ENCODE results near the gene MRAS. TPM values are rescaled to one million over a fixed set of nuclear protein-coding genes. Genes with fewer than 3 reads are reported as not detected.
A peak's percentile ranks its signal among the peaks of the same experiment; 100 is the strongest.
"Not testable (repeated sequence)": the region's sequence is repeated elsewhere in the genome, so short reads cannot be mapped to it uniquely, and the experiment has no call there.

Gene MRAS
- total and polyA plus RNA-seq, 5 donors from 2014 or later, result not detected

- Mint-ChIP-seq H3K36me3 (no peaks in the 10 kb centered on the region), H3K4me3 (no peak overlapping the region), H3K27me3 (peaks cover 15% of the 10 kb centered on the region), H3K4me1 (no peaks in the 10 kb centered on the region), H3K27ac (no peak overlapping the region), H3K9me3 (peaks cover 0 to 5% (median 1%) of the 10 kb centered on the region in 7 donors)
- Histone ChIP-seq H3K4me1 (ENCODE audit: control insufficient read depth, insufficient read depth, low read length, poor library complexity, severe bottlenecking) (no peaks in the 10 kb centered on the region), H3K4me3 (ENCODE audit: low read depth, low read length) (no peak overlapping the region), H3K27me3 (ENCODE audit: control insufficient read depth, insufficient read depth, low read length) (peaks cover 2% of the 10 kb centered on the region), H3K36me3 (ENCODE audit: control insufficient read depth, insufficient read depth, low read length) (no peaks in the 10 kb centered on the region), H3K27ac (ENCODE audit: insufficient read depth, low read length, poor library complexity, severe bottlenecking) (no peak overlapping the region), H3K9me3 (ENCODE audit: control insufficient read depth in 2 of 2, low read length in 2 of 2) (no peaks in the 10 kb centered on the region)
- DNase-seq (peak in 1 of 3 donors; percentile 9), ATAC-seq (ENCODE audit: low read depth in 2 of 2) (peak in 1 of 2 donors; percentile 35)
These were observed 22.9 kb downstream of the MRAS start for GRCh38 chr3:138371070-138371965.

GRCh38 chr3:138373087-138373735, 24.8 kb downstream of the MRAS start:
- Histone ChIP-seq H3K27me3 (ENCODE audit: control insufficient read depth, insufficient read depth, low read length) (peaks cover 2% of the 10 kb centered on the region), H3K36me3 (ENCODE audit: control insufficient read depth, insufficient read depth, low read length) (no peaks in the 10 kb centered on the region), H3K9me3 (ENCODE audit: control insufficient read depth in 2 of 2, low read length in 2 of 2) (no peaks in the 10 kb centered on the region), H3K27ac (ENCODE audit: insufficient read depth, low read length, poor library complexity, severe bottlenecking) (no peak overlapping the region), H3K4me3 (ENCODE audit: low read depth, low read length) (no peak overlapping the region), H3K4me1 (ENCODE audit: control insufficient read depth, insufficient read depth, low read length, poor library complexity, severe bottlenecking) (no peaks in the 10 kb centered on the region)
- Mint-ChIP-seq H3K9me3 (peaks cover 0 to 5% (median 1%) of the 10 kb centered on the region in 7 donors), H3K36me3 (no peaks in the 10 kb centered on the region), H3K4me3 (no peak overlapping the region), H3K27ac (no peak overlapping the region), H3K4me1 (no peaks in the 10 kb centered on the region), H3K27me3 (peaks cover 11% of the 10 kb centered on the region)
- DNase-seq (no peak), ATAC-seq (ENCODE audit: low read depth in 2 of 2) (no peak)

GRCh38 chr3:138373736-138374094, 25.3 kb downstream of the MRAS start:
- peaks cover 0 to 5% (median 1%) of the 10 kb centered on the region in 7 donors for H3K9me3 Mint-ChIP-seq
- ATAC-seq (ENCODE audit: low read depth in 2 of 2), result no peak
- no peak overlapping the region for H3K27ac Mint-ChIP-seq

DNA sequence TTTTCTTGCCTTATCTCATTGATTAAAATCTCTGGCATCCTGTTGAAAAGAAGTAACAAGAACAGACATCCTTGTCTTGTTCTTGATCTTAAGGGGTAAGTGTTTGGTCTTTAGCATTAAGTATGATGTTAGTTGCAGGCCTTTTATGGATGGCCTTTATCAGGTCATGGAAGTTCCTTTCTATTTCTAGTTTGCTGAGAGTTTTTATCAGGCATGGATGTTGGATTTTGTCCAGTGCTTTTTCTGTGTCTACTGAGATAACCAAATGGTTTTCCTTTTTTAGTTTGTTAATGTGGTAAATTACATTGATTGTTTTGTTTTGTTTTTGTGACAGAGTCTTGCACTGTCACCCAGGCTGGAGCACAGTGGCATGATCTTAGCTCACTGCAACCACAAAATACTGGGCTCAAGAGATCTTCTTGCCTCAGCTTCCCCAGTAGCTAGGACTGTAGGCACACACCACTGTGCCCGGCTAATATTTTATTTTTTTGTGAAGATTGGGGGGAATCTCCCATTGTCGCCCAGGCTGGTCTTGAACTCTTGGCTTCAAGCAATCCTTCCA, 26.3 kb downstream of the MRAS start:
- H3K9me3 Mint-ChIP-seq, result peaks cover 0 to 5% (median 1%) of the 10 kb centered on the region in 7 donors
- peaks cover 8% of the 10 kb centered on the region for H3K27me3 Mint-ChIP-seq
- no peaks in the 10 kb centered on the region for H3K4me1 Mint-ChIP-seq
- ATAC-seq (ENCODE audit: low read depth in 2 of 2) (no peak), DNase-seq (no peak)
- Histone ChIP-seq H3K36me3 (ENCODE audit: control insufficient read depth, insufficient read depth, low read length) (no peaks in the 10 kb centered on the region), H3K27ac (ENCODE audit: insufficient read depth, low read length, poor library complexity, severe bottlenecking) (no peak overlapping the region), H3K9me3 (ENCODE audit: control insufficient read depth in 2 of 2, low read length in 2 of 2) (no peaks in the 10 kb centered on the region), H3K27me3 (ENCODE audit: control insufficient read depth, insufficient read depth, low read length) (peaks cover 2% of the 10 kb centered on the region), H3K4me3 (ENCODE audit: low read depth, low read length) (no peak overlapping the region), H3K4me1 (ENCODE audit: control insufficient read depth, insufficient read depth, low read length, poor library complexity, severe bottlenecking) (no peaks in the 10 kb centered on the region)
- H3K4me3 Mint-ChIP-seq, result no peak overlapping the region
- no peak overlapping the region for H3K27ac Mint-ChIP-seq
- no peaks in the 10 kb centered on the region for H3K36me3 Mint-ChIP-seq

More at GRCh38 chr3:138373736-138374094, 25.3 kb downstream of the MRAS start:
- no peaks in the 10 kb centered on the region for H3K4me1 ChIP-seq (ENCODE audit: control insufficient read depth, insufficient read depth, low read length, poor library complexity, severe bottlenecking)
- H3K4me3 ChIP-seq (ENCODE audit: low read depth, low read length), result no peak overlapping the region
- Mint-ChIP-seq H3K27me3 (peaks cover 10% of the 10 kb centered on the region), H3K4me1 (no peaks in the 10 kb centered on the region), H3K4me3 (no peak overlapping the region), H3K36me3 (no peaks in the 10 kb centered on the region)
- no peak overlapping the region for H3K27ac ChIP-seq (ENCODE audit: insufficient read depth, low read length, poor library complexity, severe bottlenecking)
- H3K27me3 ChIP-seq (ENCODE audit: control insufficient read depth, insufficient read depth, low read length), result peaks cover 2% of the 10 kb centered on the region
- DNase-seq, result no peak
- no peaks in the 10 kb centered on the region for H3K36me3 ChIP-seq (ENCODE audit: control insufficient read depth, insufficient read depth, low read length)
- H3K9me3 ChIP-seq (ENCODE audit: control insufficient read depth in 2 of 2, low read length in 2 of 2), result no peaks in the 10 kb centered on the region

DNA sequence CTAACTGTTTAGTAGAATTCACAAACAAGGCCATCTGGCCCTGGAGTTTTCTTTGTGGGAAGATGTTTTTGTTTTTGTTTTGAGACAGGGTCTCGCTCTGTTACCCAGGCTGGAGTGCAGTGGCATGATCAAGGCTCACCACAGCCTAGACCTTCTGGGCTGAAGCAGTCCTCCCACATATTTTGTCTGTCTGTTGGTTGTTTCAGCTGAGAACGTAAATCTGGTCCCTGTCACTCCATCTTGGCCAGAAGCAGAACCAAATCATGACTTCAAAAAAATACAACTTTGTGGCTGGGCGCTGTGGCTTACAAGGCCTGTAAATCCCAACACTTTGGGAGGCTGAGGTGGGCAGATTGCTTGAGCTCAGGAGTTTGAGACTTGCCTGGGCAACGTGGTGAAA, 27.1 kb downstream of the MRAS start:
- DNase-seq, result no peak
- H3K9me3 ChIP-seq (ENCODE audit: control insufficient read depth in 2 of 2, low read length in 2 of 2), result no peaks in the 10 kb centered on the region
- H3K36me3 ChIP-seq (ENCODE audit: control insufficient read depth, insufficient read depth, low read length), result no peaks in the 10 kb centered on the region
- H3K4me3 ChIP-seq (ENCODE audit: low read depth, low read length), result no peak overlapping the region
- H3K27ac Mint-ChIP-seq, result no peak overlapping the region
- peaks cover 0 to 4% (median 1%) of the 10 kb centered on the region in 7 donors for H3K9me3 Mint-ChIP-seq
- H3K4me3 Mint-ChIP-seq, result no peak overlapping the region
- H3K4me1 ChIP-seq (ENCODE audit: control insufficient read depth, insufficient read depth, low read length, poor library complexity, severe bottlenecking), result no peaks in the 10 kb centered on the region
- peaks cover 2% of the 10 kb centered on the region for H3K27me3 ChIP-seq (ENCODE audit: control insufficient read depth, insufficient read depth, low read length)
- no peak for ATAC-seq (ENCODE audit: low read depth in 2 of 2)
- H3K27me3 Mint-ChIP-seq, result peaks cover 8% of the 10 kb centered on the region
- no peaks in the 10 kb centered on the region for H3K36me3 Mint-ChIP-seq
- H3K27ac ChIP-seq (ENCODE audit: insufficient read depth, low read length, poor library complexity, severe bottlenecking), result no peak overlapping the region
- no peaks in the 10 kb centered on the region for H3K4me1 Mint-ChIP-seq

DNA sequence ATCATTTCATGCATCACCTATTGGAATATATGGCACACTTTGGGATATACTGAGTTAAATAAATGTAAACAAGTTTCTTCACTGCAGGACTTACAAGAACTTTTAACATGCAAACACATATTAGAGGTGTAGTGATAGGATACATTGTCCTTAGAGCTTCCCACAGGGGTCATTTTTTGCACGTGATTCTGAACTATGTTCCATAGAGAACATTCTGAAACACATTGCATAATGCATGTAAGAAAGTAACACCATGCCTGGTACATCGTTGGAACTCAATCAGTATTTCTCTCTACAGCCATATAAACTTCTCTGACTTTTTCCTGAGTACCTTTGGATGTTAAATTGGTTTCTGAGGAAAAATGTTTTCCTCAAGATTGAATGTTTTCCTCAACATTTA, 28.3 kb downstream of the MRAS start:
- ATAC-seq (ENCODE audit: low read depth in 2 of 2) (no peak), DNase-seq (no peak)
- H3K9me3 Mint-ChIP-seq, result peaks cover 0 to 2% (median 0%) of the 10 kb centered on the region in 7 donors
- H3K36me3 ChIP-seq (ENCODE audit: control insufficient read depth, insufficient read depth, low read length), result no peaks in the 10 kb centered on the region
- H3K4me1 ChIP-seq (ENCODE audit: control insufficient read depth, insufficient read depth, low read length, poor library complexity, severe bottlenecking), result no peaks in the 10 kb centered on the region
- H3K4me3 Mint-ChIP-seq, result no peak overlapping the region
- H3K36me3 Mint-ChIP-seq, result no peaks in the 10 kb centered on the region
- no peaks in the 10 kb centered on the region for H3K27me3 ChIP-seq (ENCODE audit: control insufficient read depth, insufficient read depth, low read length)
- H3K27me3 Mint-ChIP-seq, result peaks cover 5% of the 10 kb centered on the region
- H3K27ac ChIP-seq (ENCODE audit: insufficient read depth, low read length, poor library complexity, severe bottlenecking), result no peak overlapping the region
- no peaks in the 10 kb centered on the region for H3K4me1 Mint-ChIP-seq
- no peak overlapping the region for H3K4me3 ChIP-seq (ENCODE audit: low read depth, low read length)
- H3K27ac Mint-ChIP-seq, result no peak overlapping the region
- H3K9me3 ChIP-seq (ENCODE audit: control insufficient read depth in 2 of 2, low read length in 2 of 2), result no peaks in the 10 kb centered on the region

DNA sequence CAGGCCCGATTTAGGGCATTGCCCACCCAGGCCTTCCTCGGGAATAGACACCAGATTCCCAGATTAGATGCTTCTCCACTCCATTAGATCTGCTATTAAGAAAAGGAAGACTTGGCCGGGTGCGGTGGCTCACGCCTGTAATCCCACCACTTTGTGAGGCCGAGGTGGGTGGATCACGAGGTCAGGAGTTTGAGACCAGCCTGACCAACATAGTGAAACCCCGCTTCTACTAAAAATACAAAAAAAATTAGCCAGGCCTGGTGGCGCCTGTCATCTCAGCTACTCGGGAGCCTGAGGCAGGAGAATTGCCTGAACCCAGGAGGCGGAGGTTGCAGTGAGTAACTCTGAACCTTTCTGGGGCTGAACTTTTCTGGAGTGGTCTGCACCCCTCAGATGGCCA, 28.8 kb downstream of the MRAS start:
- not testable (repeated sequence) for H3K9me3 Mint-ChIP-seq; H3K36me3 Mint-ChIP-seq; H3K27me3 ChIP-seq (ENCODE audit: control insufficient read depth, insufficient read depth, low read length); H3K9me3 ChIP-seq (ENCODE audit: control insufficient read depth in 2 of 2, low read length in 2 of 2); H3K4me1 ChIP-seq (ENCODE audit: control insufficient read depth, insufficient read depth, low read length, poor library complexity, severe bottlenecking); H3K4me3 ChIP-seq (ENCODE audit: low read depth, low read length); H3K27me3 Mint-ChIP-seq; DNase-seq; H3K4me3 Mint-ChIP-seq; ATAC-seq (ENCODE audit: low read depth in 2 of 2); H3K27ac ChIP-seq (ENCODE audit: insufficient read depth, low read length, poor library complexity, severe bottlenecking); H3K27ac Mint-ChIP-seq; H3K36me3 ChIP-seq (ENCODE audit: control insufficient read depth, insufficient read depth, low read length); H3K4me1 Mint-ChIP-seq

Data from CD4-positive, CD25-positive, alpha-beta regulatory T cell (primary cell).